ENCODE data around the gene ZFP36.

GRCh38 chr19:39372941-39373340 lies 33.7 kb upstream of the ZFP36 start:
- TF ChIP-seq CTCF (IDR thresholded peaks at IDR 0.05) (no peak), POLR2A (IDR thresholded peaks at IDR 0.05) (no peak), EP300 (IDR thresholded peaks at IDR 0.05) (no peak)

All from suprapubic skin (tissue), 3 donors.